ENCODE results near the gene CYP2S1.

GRCh38 chr19:41224632-41225031, 31.6 kb downstream of the CYP2S1 start:
- TF ChIP-seq CTCF (IDR thresholded peaks at IDR 0.05 in 2 of 3, conservative IDR thresholded peaks at IDR 0.05 in 1 of 3; ENCODE audit: insufficient read depth in 2 of 3, low read depth in 1 of 3, low read length in 3 of 3) (no peak), POLR2A (conservative IDR thresholded peaks at IDR 0.05) (no peak), E2F1 (CRISPR knock-in tag; IDR thresholded peaks at IDR 0.05) (no peak), MAX (CRISPR knock-in tag; IDR thresholded peaks at IDR 0.05) (no peak), CREB1 (IDR thresholded peaks at IDR 0.05) (no peak), CREB1 (CRISPR knock-in tag; IDR thresholded peaks at IDR 0.05) (no peak), REST (IDR thresholded peaks at IDR 0.05; ENCODE audit: borderline replicate concordance) (no peak), REST (CRISPR knock-in tag; IDR thresholded peaks at IDR 0.05; ENCODE audit: low read depth) (no peak), UBTF (IDR thresholded peaks at IDR 0.05; ENCODE audit: borderline replicate concordance in 1 of 2, low read depth in 2 of 2, low read length in 2 of 2) (no peak), YY1 (IDR thresholded peaks at IDR 0.05; ENCODE audit: borderline replicate concordance in 1 of 3, control insufficient read depth in 1 of 3, extremely low read depth in 1 of 3, insufficient read depth in 3 of 3, insufficient read length in 1 of 3, insufficient replicate concordance in 2 of 3, low read depth in 1 of 3, low read length in 2 of 3) (no peak), GATA2 (CRISPR knock-in tag; IDR thresholded peaks at IDR 0.05) (no peak), FOXK2 (conservative IDR thresholded peaks at IDR 0.05 in 1 of 2, IDR thresholded peaks at IDR 0.05 in 1 of 2; ENCODE audit: low read depth in 2 of 2) (no peak)
